GM23248 (cell line): ENCODE data around the gene FCGR3B. TPM values are rescaled to one million over a fixed set of nuclear protein-coding genes. Genes with fewer than 3 reads are reported as not detected.
"Not testable (repeated sequence)": the region's sequence is repeated elsewhere in the genome, so short reads cannot be mapped to it uniquely, and the experiment has no call there.

Source experiments
- DNase-seq: peaks from one replicate; pipeline ENCODE4 v3.0.0-alpha.2; 2015
- H2AFZ ChIP-seq: fragments of 200-600 bp; sonication (generic); 2 replicates; pipeline ENCODE4 v1.6.1; 2016; ENCODE audit warnings: antibody characterized with exemption
- H3F3A ChIP-seq: fragments of 200-600 bp; sonication (generic); 2 replicates; pipeline ENCODE4 v1.6.1; 2016; ENCODE audit warnings: mild to moderate bottlenecking, antibody characterized with exemption, mixed run types; ENCODE audit not compliant: insufficient read depth
- H3K27ac ChIP-seq: fragments of 200-600 bp; sonication (generic); 2 replicates; pipeline ENCODE4 v1.5.1; 2016; ENCODE audit warnings: mild to moderate bottlenecking
- H3K27me3 ChIP-seq: fragments of 200-600 bp; sonication (generic); replicated peaks from 2 replicates; pipeline ENCODE4 v1.6.1; 2016; ENCODE audit warnings: mild to moderate bottlenecking; ENCODE audit not compliant: insufficient read depth
- H3K36me3 ChIP-seq: fragments of 200-600 bp; sonication (generic); 2 replicates; pipeline ENCODE4 v1.6.1; 2016; ENCODE audit warnings: low read depth, mild to moderate bottlenecking
- H3K4me1 ChIP-seq: fragments of 200-600 bp; sonication (generic); 2 replicates; pipeline ENCODE4 v1.6.1; 2016; ENCODE audit warnings: mild to moderate bottlenecking; ENCODE audit not compliant: insufficient read depth
- H3K4me2 ChIP-seq: fragments of 200-600 bp; sonication (generic); one replicate; pipeline ENCODE4 v1.6.1; 2016; ENCODE audit warnings: mild to moderate bottlenecking; ENCODE audit not compliant: unreplicated experiment
- H3K4me3 ChIP-seq: fragments of 200-600 bp; sonication (generic); 2 replicates; pipeline ENCODE4 v1.5.1; 2016; ENCODE audit warnings: mild to moderate bottlenecking
- H3K79me2 ChIP-seq: fragments of 200-600 bp; sonication (generic); 2 replicates; pipeline ENCODE4 v1.6.1; 2016; ENCODE audit warnings: mild to moderate bottlenecking; ENCODE audit not compliant: insufficient read depth
- H3K9ac ChIP-seq: fragments of 200-600 bp; sonication (generic); 2 replicates; pipeline ENCODE4 v1.6.1; 2016; ENCODE audit warnings: mild to moderate bottlenecking
- H3K9me2 ChIP-seq: fragments of 200-600 bp; sonication (generic); 2 replicates; pipeline ENCODE4 v1.6.1; 2016; ENCODE audit warnings: mixed run types, mild to moderate bottlenecking, moderate library complexity; ENCODE audit not compliant: insufficient read depth
- H3K9me3 ChIP-seq: fragments of 200-600 bp; sonication (generic); one replicate; pipeline ENCODE4 v1.6.1; 2017; ENCODE audit warnings: low read depth
- H4K20me1 ChIP-seq: fragments of 200-600 bp; sonication (generic); 2 replicates; pipeline ENCODE4 v1.6.0; 2016; ENCODE audit not compliant: insufficient read depth
- WGBS, 2 experiments: methylation state at CpG; one replicate each; pipeline ENCODE4 v1.1.6; 2015 to 2017; ENCODE audit warnings: low lambda C conversion rate in 2 of 2, low coverage in 1 of 2; ENCODE audit errors: missing lambda C conversion rate in 2 of 2; 5-methylcytosine and 5-hydroxymethylcytosine counted together
- in situ Hi-C: fragments of 300-500 bp; cut with MboI; formaldehyde crosslinking; loops from 2 replicates; pipeline ENCODE4 v1.15.0; 2020
- polyA plus RNA-seq: library from polyadenylated mRNA; unstranded; fragments of >200 nt; fragmentation: Nextera tagmentation; extraction: Ambion mirVana; gene quantifications from 2 replicates; pipeline ENCODE4 v1.2.1, GENCODE V29; 2016
- total RNA-seq: library from RNA; depleted of rRNA; stranded (reverse); fragments of >200 nt; shearing (Covaris generic); gene quantifications from 2 replicates; pipeline ENCODE4 v1.2.3, GENCODE V29; 2014

FCGR3B gene
- total and polyA plus RNA-seq, 2 experiments from 2014 or later = not detected

GRCh38 chr1:161653541-161653940 lies 22.6 kb upstream of the FCGR3B start:
- WGBS, 2 experiments = 19 to 21% methylated on average over 2 of the region's 7 CpGs
- in situ Hi-C loops, H3F3A ChIP-seq, H3K9ac ChIP-seq, H2AFZ ChIP-seq, H3K36me3 ChIP-seq, H3K27me3 ChIP-seq, DNase-seq, H3K27ac ChIP-seq, H3K9me3 ChIP-seq, H3K9me2 ChIP-seq, H3K4me1 ChIP-seq, H3K4me3 ChIP-seq, H4K20me1 ChIP-seq, H3K79me2 ChIP-seq, H3K4me2 ChIP-seq: not testable (repeated sequence)

- in situ Hi-C loops, H3K4me2 ChIP-seq, H3K4me3 ChIP-seq, H3K9me2 ChIP-seq, H3K27me3 ChIP-seq, H3K27ac ChIP-seq, H3K9me3 ChIP-seq, H3K4me1 ChIP-seq, H3K79me2 ChIP-seq, H3K9ac ChIP-seq, H3K36me3 ChIP-seq, H4K20me1 ChIP-seq, H3F3A ChIP-seq: not testable (repeated sequence)
- 52 to 58% methylated on average over 11 to 12 of the region's 13 CpGs for WGBS, 2 experiments
- peak overlapping the region; percentile 43; the same call in 1 of the 2 replicates for H2AFZ ChIP-seq
- DNase-seq = peak; percentile 42
Observed at GRCh38 chr1:161647507-161648360, 16.8 kb upstream of the FCGR3B start.

GRCh38 chr1:161644855-161645254 lies 13.9 kb upstream of the FCGR3B start:
- 18 to 40% methylated on average over 1 of the region's 1 CpG for WGBS, 2 experiments
- DNase-seq, H4K20me1 ChIP-seq, H3K9me3 ChIP-seq, H2AFZ ChIP-seq, H3K4me3 ChIP-seq, H3K79me2 ChIP-seq, H3K36me3 ChIP-seq, H3K4me2 ChIP-seq, H3K9me2 ChIP-seq, in situ Hi-C loops, H3K27ac ChIP-seq, H3F3A ChIP-seq, H3K9ac ChIP-seq, H3K4me1 ChIP-seq, H3K27me3 ChIP-seq: not testable (repeated sequence)

GRCh38 chr1:161643481-161644208 lies 12.7 kb upstream of the FCGR3B start:
- H3K79me2 ChIP-seq, H4K20me1 ChIP-seq, H3K27me3 ChIP-seq, H3K4me2 ChIP-seq, H3K27ac ChIP-seq, in situ Hi-C loops, H3K9ac ChIP-seq, H3K4me3 ChIP-seq, H3K9me2 ChIP-seq, H3K36me3 ChIP-seq, H3K9me3 ChIP-seq, H3K4me1 ChIP-seq, H3F3A ChIP-seq, H2AFZ ChIP-seq, DNase-seq: not testable (repeated sequence)
- WGBS, 2 experiments = 71 to 89% methylated on average over 5 of the region's 5 CpGs

GRCh38 chr1:161642697-161643096 lies 11.7 kb upstream of the FCGR3B start:
- H3K36me3 ChIP-seq, H3K4me3 ChIP-seq, H3K4me1 ChIP-seq, H3K79me2 ChIP-seq, H3K27me3 ChIP-seq, H3K9me3 ChIP-seq, H2AFZ ChIP-seq, H3K4me2 ChIP-seq, H4K20me1 ChIP-seq, H3K27ac ChIP-seq, H3K9ac ChIP-seq, in situ Hi-C loops, H3K9me2 ChIP-seq, H3F3A ChIP-seq: not testable (repeated sequence)
- 100% methylated on average over 1 of the region's 1 CpG; no CpG with 5 or more reads in 1 of the 2 experiments for WGBS, 2 experiments
- DNase-seq = peak; percentile 36

GRCh38 chr1:161639203-161639602 lies 8.2 kb upstream of the FCGR3B start:
- H3K9me3 ChIP-seq, H3K27ac ChIP-seq, H3K4me3 ChIP-seq, DNase-seq, H3K36me3 ChIP-seq, H3K9me2 ChIP-seq, H3K4me1 ChIP-seq, H3K9ac ChIP-seq, in situ Hi-C loops, H3F3A ChIP-seq, H2AFZ ChIP-seq, H3K4me2 ChIP-seq, H3K27me3 ChIP-seq, H4K20me1 ChIP-seq, H3K79me2 ChIP-seq: not testable (repeated sequence)
- 39 to 50% methylated on average over 2 of the region's 2 CpGs for WGBS, 2 experiments

GRCh38 chr1:161638251-161638993 lies 7.4 kb upstream of the FCGR3B start:
- H3K9me2 ChIP-seq, H3K9me3 ChIP-seq, DNase-seq, H3K27ac ChIP-seq, H2AFZ ChIP-seq, H3K79me2 ChIP-seq, H3K9ac ChIP-seq, H3F3A ChIP-seq, H3K4me2 ChIP-seq, H3K4me3 ChIP-seq, H3K27me3 ChIP-seq, H4K20me1 ChIP-seq, in situ Hi-C loops, H3K4me1 ChIP-seq, H3K36me3 ChIP-seq: not testable (repeated sequence)
- 52 to 56% methylated on average over 2 to 3 of the region's 6 CpGs for WGBS, 2 experiments
